PC-9 (cell line): ENCODE results near the gene MYH16.

Experiments used
- CTCF ChIP-seq: fragments of 200-600 bp; sonication (generic); conservative IDR thresholded peaks from 2 replicates; pipeline ENCODE4 v1.6.1; 2017; ENCODE audit warnings: mixed run types, antibody characterized with exemption, mild to moderate bottlenecking, moderate library complexity
- EZH2 ChIP-seq: fragments of 200-600 bp; sonication (generic); IDR thresholded peaks from 2 replicates; pipeline ENCODE4 v1.8.0; 2017; ENCODE audit warnings: antibody characterized with exemption, low read depth

DNA sequence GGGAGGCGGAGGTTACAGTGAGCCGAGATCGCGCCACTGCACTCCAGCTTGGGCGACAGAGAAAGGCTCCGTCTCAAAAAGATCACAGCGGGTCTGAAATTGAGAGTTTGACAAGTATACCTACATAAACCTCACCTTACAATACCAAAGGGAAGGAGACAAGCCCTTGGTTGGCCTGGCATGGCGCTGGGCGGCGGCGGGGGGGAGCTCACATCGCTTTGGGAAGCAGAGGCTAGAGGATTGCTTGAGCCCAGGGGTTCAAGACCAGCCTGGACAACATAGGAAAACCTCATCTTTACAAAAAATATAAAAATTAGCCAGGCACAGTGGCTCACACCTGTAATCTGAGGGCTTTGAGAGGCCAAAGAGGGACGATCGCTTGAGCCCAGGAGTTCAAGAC lies 51.9 kb downstream of the MYH16 start:
- TF ChIP-seq CTCF (no peak), EZH2 (no peak)
